Epithelial cell of proximal tubule (primary cell): ENCODE data around the gene AGPAT1. TPM values are rescaled to one million over a fixed set of nuclear protein-coding genes. Genes with fewer than 3 reads are reported as not detected.
A peak's percentile ranks its signal among the peaks of the same experiment; 100 is the strongest.

ENCODE experiments used
- DNase-seq: peaks from one replicate; pipeline ENCODE4 v3.0.0-alpha.2; 2011; ENCODE audit warnings: low read depth
- H3K4me3 ChIP-seq: 2 replicates; pipeline ENCODE4 v1.5.1; 2011; ENCODE audit warnings: low read depth, mild to moderate bottlenecking, low read length
- CTCF ChIP-seq: conservative IDR thresholded peaks from 2 replicates; pipeline ENCODE4 v1.5.1; 2012; ENCODE audit warnings: low read depth, mild to moderate bottlenecking, low read length
- total RNA-seq: library from RNA; depleted of rRNA; stranded (reverse); fragments of >200 nt; gene quantifications from 2 replicates; pipeline ENCODE4 v1.2.3, GENCODE V29; 2015

AGPAT1 gene
- total RNA-seq, 1 donor from 2014 or later: 72.2 TPM

- TF ChIP-seq CTCF: no peak
- peak overlapping the region; percentile 57 for H3K4me3 ChIP-seq
- no peak for DNase-seq
These were observed 46.4 kb downstream of the AGPAT1 start for GRCh38 chr6:32129297-32130088.

DNA sequence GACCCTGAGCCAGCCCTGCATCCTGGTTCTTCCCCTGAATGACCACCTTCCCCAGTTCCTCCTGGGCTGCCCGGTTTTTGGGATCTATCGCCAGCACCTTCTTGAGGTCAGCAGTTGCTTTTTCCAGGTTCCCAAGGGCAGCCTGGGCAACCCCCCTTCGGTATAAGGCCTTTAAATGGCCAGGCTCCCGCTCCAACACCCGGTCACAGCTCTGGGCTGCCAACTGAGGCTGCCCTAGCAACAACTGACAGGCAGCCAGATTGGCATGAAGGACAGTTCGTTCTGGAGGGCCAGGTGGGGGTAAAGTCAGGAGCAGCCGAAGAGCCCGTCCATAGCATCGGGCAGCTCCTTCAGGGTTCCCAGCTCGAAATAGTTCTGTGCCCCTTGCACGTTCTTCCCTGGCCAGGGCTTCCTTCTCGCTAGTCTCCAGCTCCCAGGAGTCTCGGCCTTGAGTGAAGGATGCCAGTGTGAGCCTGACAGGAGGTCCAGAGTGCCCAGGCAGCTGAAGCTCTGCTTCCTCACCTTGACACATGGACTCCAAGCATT is 47.1 kb downstream of the AGPAT1 start:
- DNase-seq: no peak
- peak overlapping the region; percentile 57 for H3K4me3 ChIP-seq
- no peak for TF ChIP-seq CTCF

- peak; percentile 92 for DNase-seq
- peak within 1 kb of the TSS; percentile 88 for H3K4me3 ChIP-seq
- TF ChIP-seq CTCF: no peak
These were observed 47.9 kb downstream of the AGPAT1 start, which contains the start of gene ATF6B for GRCh38 chr6:32127717-32128592. ATF6B (minus strand) TSS chr6:32128246; CDS start chr6:32128207, 39 bp downstream.

DNA sequence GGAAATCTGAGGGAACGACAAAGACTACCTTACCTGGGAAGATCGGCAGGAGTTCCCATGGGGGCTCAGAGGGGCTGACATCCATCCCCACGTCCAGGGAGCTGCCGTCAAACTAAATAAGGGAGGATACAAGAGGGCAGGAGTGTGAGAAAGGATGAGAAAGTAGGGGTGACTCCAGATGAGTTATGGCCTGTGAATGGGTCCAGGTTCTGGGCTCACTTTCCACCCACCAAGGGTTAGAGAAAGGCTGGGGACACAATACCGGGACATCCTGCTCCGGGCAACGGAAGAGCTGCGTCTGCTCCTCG is 48.5 kb downstream of the AGPAT1 start:
- no peak for DNase-seq
- H3K4me3 ChIP-seq: peak overlapping the region; percentile 88
- TF ChIP-seq CTCF: no peak

- DNase-seq: no peak
- peak overlapping the region; percentile 88 for H3K4me3 ChIP-seq
- TF ChIP-seq CTCF: no peak
These were observed 49.0 kb downstream of the AGPAT1 start for GRCh38 chr6:32126880-32127279.

DNA sequence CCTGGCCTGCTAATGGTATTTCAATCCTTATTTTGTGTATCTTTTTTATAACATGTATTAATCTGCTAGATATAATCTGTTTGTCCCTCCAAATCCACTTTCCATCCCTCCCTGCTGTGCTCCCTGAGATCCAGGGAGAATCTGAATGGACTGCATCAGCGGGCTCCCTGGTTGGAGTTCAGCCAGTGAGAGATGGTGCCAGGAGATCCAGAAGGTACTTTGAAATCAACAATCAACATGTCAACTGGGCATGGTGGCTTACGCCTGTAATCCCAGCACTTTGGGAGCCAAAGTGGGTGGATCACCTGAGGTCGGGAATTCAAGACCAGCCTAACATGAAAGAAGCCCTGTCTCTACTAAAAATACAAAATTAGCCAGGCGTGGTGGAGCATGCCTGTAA is 52.2 kb downstream of the AGPAT1 start:
- no peak overlapping the region for H3K4me3 ChIP-seq
- no peak for TF ChIP-seq CTCF
- DNase-seq: no peak
